ENCODE data around the gene CENPK.
"Not testable (repeated sequence)": the region's sequence is repeated elsewhere in the genome, so short reads cannot be mapped to it uniquely, and the experiment has no call there.

CENPK gene

GRCh38 chr5:65512170-65512937 lies 50.6 kb downstream of the CENPK start:
- DNase-seq (ENCODE audit: low read depth, low spot score), result peak; percentile 18
- H3K27ac ChIP-seq, result no peak overlapping the region

- DNase-seq (ENCODE audit: low read depth, low spot score), result peak; percentile 1
- H3K27ac ChIP-seq, result no peak overlapping the region
Measured at GRCh38 chr5:65508978-65509377, 54.0 kb downstream of the CENPK start.

GRCh38 chr5:65506961-65507360 lies 56.0 kb downstream of the CENPK start:
- no peak overlapping the region for H3K27ac ChIP-seq
- DNase-seq (ENCODE audit: low read depth, low spot score), result no peak

GRCh38 chr5:65489119-65489518 lies 73.8 kb downstream of the CENPK start:
- no peak for DNase-seq (ENCODE audit: low read depth, low spot score)
- no peak overlapping the region for H3K27ac ChIP-seq

GRCh38 chr5:65488038-65488687 lies 74.8 kb downstream of the CENPK start:
- not testable (repeated sequence) for H3K27ac ChIP-seq; DNase-seq (ENCODE audit: low read depth, low spot score)

- not testable (repeated sequence) for H3K27ac ChIP-seq; DNase-seq (ENCODE audit: low read depth, low spot score)
Measured at GRCh38 chr5:65486803-65487202, 76.2 kb downstream of the CENPK start.

GRCh38 chr5:65485405-65485804 lies 77.6 kb downstream of the CENPK start:
- no peak for DNase-seq (ENCODE audit: low read depth, low spot score)

GRCh38 chr5:65483546-65484346 lies 79.2 kb downstream of the CENPK start:
- no peak for DNase-seq (ENCODE audit: low read depth, low spot score)
- H3K27ac ChIP-seq, result peak overlapping the region; percentile 65

More at GRCh38 chr5:65485405-65485804, 77.6 kb downstream of the CENPK start:
- H3K27ac ChIP-seq, result no peak overlapping the region

- peak overlapping the region; percentile 65 for H3K27ac ChIP-seq
- DNase-seq (ENCODE audit: low read depth, low spot score), result no peak
Measured at GRCh38 chr5:65482736-65483545, 80.0 kb downstream of the CENPK start.

GRCh38 chr5:65482296-65482735 lies 80.7 kb downstream of the CENPK start:
- no peak for DNase-seq (ENCODE audit: low read depth, low spot score)
- peak overlapping the region; percentile 65 for H3K27ac ChIP-seq

GRCh38 chr5:65481635-65482295 lies 81.2 kb downstream of the CENPK start, which contains the start of gene ADAMTS6:
ADAMTS6 (minus strand) TSS chr5:65481920; CDS start chr5:65473673, 8,247 bp downstream.
- peak within 1 kb of the TSS; percentile 65 for H3K27ac ChIP-seq
- DNase-seq (ENCODE audit: low read depth, low spot score), result peak; percentile 46

GRCh38 chr5:65481171-65481581 lies 81.8 kb downstream of the CENPK start:
- peak overlapping the region; percentile 65 for H3K27ac ChIP-seq
- no peak for DNase-seq (ENCODE audit: low read depth, low spot score)

GRCh38 chr5:65480306-65480865 lies 82.6 kb downstream of the CENPK start:
- peak overlapping the region; percentile 65 for H3K27ac ChIP-seq
- no peak for DNase-seq (ENCODE audit: low read depth, low spot score)

- no peak overlapping the region for H3K27ac ChIP-seq
- no peak for DNase-seq (ENCODE audit: low read depth, low spot score)
Measured at GRCh38 chr5:65479527-65479926, 83.4 kb downstream of the CENPK start.

- DNase-seq (ENCODE audit: low read depth, low spot score), result no peak
Measured at GRCh38 chr5:65478336-65478735, 84.6 kb downstream of the CENPK start.

GRCh38 chr5:65475895-65476294 lies 87.1 kb downstream of the CENPK start:
- DNase-seq (ENCODE audit: low read depth, low spot score), result no peak
- no peak overlapping the region for H3K27ac ChIP-seq

More at GRCh38 chr5:65478336-65478735, 84.6 kb downstream of the CENPK start:
- no peak overlapping the region for H3K27ac ChIP-seq

- DNase-seq (ENCODE audit: low read depth, low spot score), result no peak
- H3K27ac ChIP-seq, result no peak overlapping the region
Measured at GRCh38 chr5:65475336-65475735, 87.6 kb downstream of the CENPK start.

GRCh38 chr5:65474130-65474711 lies 88.7 kb downstream of the CENPK start:
- no peak overlapping the region for H3K27ac ChIP-seq
- DNase-seq (ENCODE audit: low read depth, low spot score), result no peak

GRCh38 chr5:65468633-65469032 lies 94.3 kb downstream of the CENPK start:
- no peak for DNase-seq (ENCODE audit: low read depth, low spot score)
- no peak overlapping the region for H3K27ac ChIP-seq
